ENCODE results near the gene KIT.

The KIT gene

DNA sequence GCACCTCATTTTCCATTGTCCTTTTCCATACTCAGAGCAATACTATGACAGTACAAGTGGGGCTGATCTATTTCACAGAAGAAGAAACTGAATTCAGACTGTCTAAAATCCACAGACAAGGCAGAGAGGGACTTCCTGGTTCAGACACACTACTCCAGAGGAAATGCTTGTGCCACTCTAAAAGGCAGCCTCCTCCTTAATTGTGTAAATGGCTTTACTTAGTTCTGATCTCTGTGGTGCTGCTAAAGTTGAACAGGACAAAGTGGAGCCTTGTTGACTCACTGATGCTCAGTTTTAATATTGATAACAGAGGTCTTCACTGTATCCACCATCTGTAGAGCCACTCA is 122.4 kb downstream of the KIT start:
- no peak for DNase-seq (ENCODE audit: low spot score)
- TF ChIP-seq, protein P1, sequence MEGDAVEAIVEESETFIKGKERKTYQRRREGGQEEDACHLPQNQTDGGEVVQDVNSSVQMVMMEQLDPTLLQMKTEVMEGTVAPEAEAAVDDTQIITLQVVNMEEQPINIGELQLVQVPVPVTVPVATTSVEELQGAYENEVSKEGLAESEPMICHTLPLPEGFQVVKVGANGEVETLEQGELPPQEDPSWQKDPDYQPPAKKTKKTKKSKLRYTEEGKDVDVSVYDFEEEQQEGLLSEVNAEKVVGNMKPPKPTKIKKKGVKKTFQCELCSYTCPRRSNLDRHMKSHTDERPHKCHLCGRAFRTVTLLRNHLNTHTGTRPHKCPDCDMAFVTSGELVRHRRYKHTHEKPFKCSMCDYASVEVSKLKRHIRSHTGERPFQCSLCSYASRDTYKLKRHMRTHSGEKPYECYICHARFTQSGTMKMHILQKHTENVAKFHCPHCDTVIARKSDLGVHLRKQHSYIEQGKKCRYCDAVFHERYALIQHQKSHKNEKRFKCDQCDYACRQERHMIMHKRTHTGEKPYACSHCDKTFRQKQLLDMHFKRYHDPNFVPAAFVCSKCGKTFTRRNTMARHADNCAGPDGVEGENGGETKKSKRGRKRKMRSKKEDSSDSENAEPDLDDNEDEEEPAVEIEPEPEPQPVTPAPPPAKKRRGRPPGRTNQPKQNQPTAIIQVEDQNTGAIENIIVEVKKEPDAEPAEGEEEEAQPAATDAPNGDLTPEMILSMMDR (IDR thresholded peaks at IDR 0.05; ENCODE audit: borderline replicate concordance, control extremely low read depth, extremely low read depth, insufficient read depth, missing control alignments), result no peak
- in situ Hi-C loops (cut with MboI; ENCODE audit: low sequenced_read_pairs, unreplicated experiment), result no loop called here

DNA sequence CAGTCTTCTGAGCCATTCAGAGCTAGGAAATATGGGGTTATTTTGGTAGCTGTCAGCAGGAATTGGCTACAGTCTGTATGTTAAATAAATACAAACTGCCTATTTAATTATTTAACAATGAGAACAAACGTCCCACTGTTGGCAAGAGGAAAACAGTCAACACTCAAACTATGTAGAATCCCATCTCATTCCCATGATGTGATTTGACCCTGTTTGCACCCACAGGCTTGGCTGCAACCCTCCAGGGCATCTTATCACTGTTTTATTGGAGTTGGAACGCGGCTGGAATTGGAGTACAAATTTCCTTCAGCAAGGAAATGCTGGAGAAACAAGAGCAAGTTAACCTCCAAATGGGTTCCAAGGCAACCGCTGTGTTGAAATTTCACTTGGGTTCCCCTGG is 124.0 kb downstream of the KIT start:
- no peak for DNase-seq (ENCODE audit: low spot score)
- in situ Hi-C loops (cut with MboI; ENCODE audit: low sequenced_read_pairs, unreplicated experiment), result no loop called here
- TF ChIP-seq, protein P1 (IDR thresholded peaks at IDR 0.05; ENCODE audit: borderline replicate concordance, control extremely low read depth, extremely low read depth, insufficient read depth, missing control alignments), result no peak

DNA sequence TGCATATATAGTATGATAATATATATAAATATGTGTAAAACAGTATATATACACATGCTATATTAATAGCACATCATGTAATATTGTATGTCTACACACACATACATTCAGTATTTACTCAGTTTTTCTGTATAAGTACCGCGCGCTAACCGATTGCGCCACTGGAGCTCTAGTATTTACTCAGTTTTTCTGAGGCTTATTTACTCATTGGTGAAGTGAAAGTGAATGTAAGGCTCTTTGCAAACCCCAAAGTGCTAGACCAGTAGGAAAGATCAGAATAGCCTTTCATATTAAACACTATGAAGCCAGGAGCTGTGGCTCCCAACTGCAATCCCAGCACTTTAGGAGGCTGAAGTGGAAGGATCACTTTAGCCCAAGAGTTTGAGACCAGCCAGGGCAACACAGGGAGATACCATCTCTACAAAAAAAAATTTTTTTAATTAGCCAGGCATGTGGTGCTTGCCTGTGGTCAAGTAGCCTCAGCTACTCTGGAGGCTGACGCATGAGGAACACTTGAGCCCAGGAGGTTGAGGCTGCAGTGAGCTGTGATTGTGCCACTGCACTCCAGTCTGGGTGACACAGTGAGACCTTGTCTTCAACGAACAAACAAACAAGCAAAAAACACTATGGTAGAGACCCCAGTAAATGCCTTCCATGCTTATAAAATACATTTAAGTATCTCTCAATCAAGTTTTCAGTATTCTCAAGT is 125.8 kb downstream of the KIT start:
- in situ Hi-C loops (cut with MboI; ENCODE audit: low sequenced_read_pairs, unreplicated experiment), result no loop called here
- TF ChIP-seq, protein P1 (IDR thresholded peaks at IDR 0.05; ENCODE audit: borderline replicate concordance, control extremely low read depth, extremely low read depth, insufficient read depth, missing control alignments), result no peak
- DNase-seq (ENCODE audit: low spot score), result no peak

DNA sequence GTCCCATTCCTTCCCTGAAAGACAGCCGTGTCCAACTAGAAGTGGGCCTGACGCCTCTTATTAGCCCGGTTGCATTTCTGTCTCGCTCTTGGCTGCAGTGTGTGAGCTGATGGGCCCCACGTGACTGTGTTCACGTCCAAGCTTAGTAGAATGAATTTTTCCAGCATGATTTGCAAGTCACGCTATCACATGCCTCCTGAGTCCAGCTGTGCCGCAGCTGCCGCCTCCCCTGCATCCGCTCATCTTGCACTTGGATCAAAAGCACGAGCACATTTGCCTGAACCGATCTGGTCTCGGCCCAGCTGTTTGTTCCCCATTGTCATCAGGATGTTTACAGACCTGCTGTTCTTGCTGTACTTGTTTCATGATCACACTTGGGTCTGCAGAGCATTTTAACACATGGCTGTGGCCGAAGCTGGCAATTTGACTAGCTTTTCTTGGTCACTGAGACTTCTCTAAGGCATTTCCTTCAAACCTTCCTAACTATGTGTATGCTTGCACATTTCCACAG is 126.5 kb downstream of the KIT start:
- DNase-seq (ENCODE audit: low spot score), result no peak
- in situ Hi-C loops (cut with MboI; ENCODE audit: low sequenced_read_pairs, unreplicated experiment), result no loop called here
- TF ChIP-seq, protein P1 (IDR thresholded peaks at IDR 0.05; ENCODE audit: borderline replicate concordance, control extremely low read depth, extremely low read depth, insufficient read depth, missing control alignments), result no peak

Data from GM13976 (cell line).